ENCODE results near the gene OR10W1. TPM values are rescaled to one million over a fixed set of nuclear protein-coding genes. Genes with fewer than 3 reads are reported as not detected.

Gene OR10W1
- total and polyA plus RNA-seq, 12 donors = not detected

- H3K4me3 ChIP-seq = no peak overlapping the region
- H3K36me3 ChIP-seq (replicated peaks in 1 of 2) = no peaks in the 10 kb centered on the region
- TF ChIP-seq CTCF (IDR thresholded peaks at IDR 0.05) (no peak), POLR2A (IDR thresholded peaks at IDR 0.05) (no peak)
- H3K4me1 ChIP-seq (replicated peaks in 1 of 2) = no peaks in the 10 kb centered on the region
- no peaks in the 10 kb centered on the region for H3K9me3 ChIP-seq (replicated peaks in 1 of 3)
- DNase-seq = no peak
- no peak overlapping the region for H3K27ac ChIP-seq
- no peaks in the 10 kb centered on the region for H3K27me3 ChIP-seq
- intact Hi-C loops (cut with DNase I) = no loop called here
- WGBS, 4 donors = 54 to 61% (median 57%) methylated on average over 2 of the region's 2 CpGs
Observed at GRCh38 chr11:58275002-58275401, 6.9 kb upstream of the OR10W1 start.

GRCh38 chr11:58259983-58260382 is 8.1 kb downstream of the OR10W1 start:
- Histone ChIP-seq H3K27ac (no peak overlapping the region), H3K36me3 (replicated peaks in 1 of 2) (no peaks in the 10 kb centered on the region), H3K27me3 (no peaks in the 10 kb centered on the region), H3K9me3 (replicated peaks in 1 of 3) (no peaks in the 10 kb centered on the region), H3K4me3 (no peak overlapping the region), H3K4me1 (replicated peaks in 1 of 2) (no peaks in the 10 kb centered on the region)
- TF ChIP-seq POLR2A (IDR thresholded peaks at IDR 0.05) (no peak), CTCF (IDR thresholded peaks at IDR 0.05) (no peak)
- no peak for DNase-seq
- 61 to 67% (median 64%) methylated on average over 2 of the region's 2 CpGs for WGBS, 4 donors
- intact Hi-C loops (cut with DNase I) = no loop called here

- no peak for DNase-seq
- intact Hi-C loops (cut with DNase I) = no loop called here
- Histone ChIP-seq H3K27me3 (no peaks in the 10 kb centered on the region), H3K36me3 (replicated peaks in 1 of 2) (no peaks in the 10 kb centered on the region), H3K4me3 (no peak overlapping the region), H3K9me3 (replicated peaks in 1 of 3) (no peaks in the 10 kb centered on the region), H3K27ac (no peak overlapping the region), H3K4me1 (replicated peaks in 1 of 2) (no peaks in the 10 kb centered on the region)
- 63 to 83% (median 73%) methylated on average over 1 of the region's 1 CpG for WGBS, 4 donors
- TF ChIP-seq CTCF (IDR thresholded peaks at IDR 0.05) = no peak
- TF ChIP-seq POLR2A (IDR thresholded peaks at IDR 0.05) = no peak
Observed at GRCh38 chr11:58254936-58255335, 13.1 kb downstream of the OR10W1 start.

GRCh38 chr11:58243954-58244353 is 24.1 kb downstream of the OR10W1 start:
- Histone ChIP-seq H3K27me3 (no peaks in the 10 kb centered on the region), H3K4me3 (no peak overlapping the region), H3K36me3 (replicated peaks in 1 of 2) (no peaks in the 10 kb centered on the region), H3K4me1 (replicated peaks in 1 of 2) (no peaks in the 10 kb centered on the region), H3K9me3 (replicated peaks in 1 of 3) (peaks cover 0 to 6% (median 0%) of the 10 kb centered on the region in 3 donors), H3K27ac (no peak overlapping the region)
- TF ChIP-seq CTCF (IDR thresholded peaks at IDR 0.05) = no peak
- DNase-seq = no peak
- 89 to 97% (median 94%) methylated on average over 2 of the region's 2 CpGs for WGBS, 4 donors
- intact Hi-C loops (cut with DNase I) = no loop called here
